Amniotic epithelial cell (primary cell): ENCODE results near the gene SPRED1.

Experiments
- DNase-seq: peaks from one replicate; pipeline ENCODE4 v3.0.0-alpha.2; 2010; ENCODE audit warnings: low read depth

SPRED1 gene

DNA sequence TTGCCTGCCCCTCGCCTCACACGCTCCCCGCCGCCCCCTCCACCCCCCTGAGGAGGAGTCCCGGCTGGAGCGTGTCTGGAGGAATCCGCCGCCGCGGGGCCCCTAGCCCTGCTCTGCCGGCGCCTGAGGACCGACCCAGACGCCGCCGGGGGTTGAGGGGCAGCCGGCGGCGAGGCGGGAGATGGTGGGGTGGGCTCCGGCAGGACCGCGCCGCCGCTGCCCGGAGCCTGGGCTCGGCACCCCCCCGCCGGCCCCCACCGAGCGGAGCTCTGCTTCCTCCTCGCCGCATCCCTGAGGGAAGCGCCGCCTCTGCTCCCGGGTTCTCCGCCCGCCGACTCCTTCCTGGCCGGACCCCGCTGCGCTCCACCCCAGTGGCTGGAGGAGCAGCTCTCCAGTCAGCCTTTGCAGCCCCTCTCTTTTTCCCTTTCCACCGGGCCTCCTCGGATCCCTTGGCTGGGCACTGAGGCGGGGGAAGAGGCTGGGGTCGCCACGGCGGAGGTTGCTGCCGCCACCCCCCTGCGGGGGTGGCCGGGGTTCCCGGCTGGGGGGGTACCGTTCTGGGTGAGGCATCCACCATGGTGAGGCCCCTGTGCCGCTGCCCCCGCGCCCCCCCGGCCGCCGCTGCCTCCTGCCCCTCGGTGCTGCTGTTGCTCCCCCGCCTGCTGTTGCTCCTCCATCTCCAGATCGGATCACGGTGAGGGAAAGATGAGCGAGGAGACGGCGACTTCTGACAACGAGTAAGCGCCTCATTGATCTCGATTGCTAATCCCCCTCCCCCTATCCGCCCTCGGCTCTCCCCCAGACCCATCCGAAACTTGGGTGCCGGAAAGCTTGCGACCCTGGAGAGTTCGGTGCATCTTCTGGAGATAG, at the start of gene SPRED1:
TSS of gene SPRED1 (plus strand) at position 356 of the 870 bp plus-strand sequence. CDS start at position 706, 350 bp downstream.
- DNase-seq = peak; percentile 44

- no peak for DNase-seq
These were observed 46.9 kb upstream of the SPRED1 start for GRCh38 chr15:38205526-38206272.

DNA sequence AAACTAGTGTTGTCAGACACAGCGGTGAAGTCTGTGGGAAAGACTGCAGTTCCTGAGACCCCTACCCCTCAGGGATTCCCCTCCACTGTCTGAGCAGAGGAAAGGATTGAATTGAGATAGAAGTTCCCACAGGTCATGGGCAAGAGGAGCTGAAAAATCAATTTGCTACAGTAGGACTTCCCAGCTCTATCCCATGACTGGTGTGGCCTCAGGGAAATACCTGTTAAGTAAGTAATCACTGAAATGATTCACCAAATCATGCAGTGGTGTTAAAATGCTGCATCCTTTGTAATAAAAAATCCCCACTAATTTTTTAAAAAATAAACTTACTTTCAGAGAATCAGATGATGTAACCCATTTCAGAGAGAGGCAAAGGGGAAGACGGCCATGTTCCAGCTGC, 45.0 kb upstream of the SPRED1 start:
- DNase-seq = no peak

GRCh38 chr15:38208206-38208605, 44.4 kb upstream of the SPRED1 start:
- DNase-seq = no peak

GRCh38 chr15:38208779-38209178, 43.9 kb upstream of the SPRED1 start:
- DNase-seq = no peak

DNA sequence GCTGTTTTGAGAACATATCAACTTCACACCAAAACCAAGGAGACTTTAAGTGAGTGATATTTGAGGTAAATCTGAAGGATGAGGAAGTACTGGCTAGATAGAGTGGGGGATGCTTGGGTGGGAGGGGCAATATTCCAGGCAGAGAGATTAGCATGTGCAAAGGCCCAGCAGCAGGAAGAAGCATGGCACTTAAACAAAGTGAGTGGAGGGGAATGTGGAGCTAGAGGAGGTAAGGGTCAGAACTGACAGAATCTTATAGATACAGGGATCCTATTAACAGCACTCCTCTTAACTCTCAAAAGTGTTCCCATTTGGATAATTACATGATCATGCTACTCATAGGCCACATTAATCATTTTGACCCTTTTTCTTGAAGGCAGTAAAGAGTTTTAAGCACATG, 41.4 kb upstream of the SPRED1 start:
- DNase-seq = no peak

DNA sequence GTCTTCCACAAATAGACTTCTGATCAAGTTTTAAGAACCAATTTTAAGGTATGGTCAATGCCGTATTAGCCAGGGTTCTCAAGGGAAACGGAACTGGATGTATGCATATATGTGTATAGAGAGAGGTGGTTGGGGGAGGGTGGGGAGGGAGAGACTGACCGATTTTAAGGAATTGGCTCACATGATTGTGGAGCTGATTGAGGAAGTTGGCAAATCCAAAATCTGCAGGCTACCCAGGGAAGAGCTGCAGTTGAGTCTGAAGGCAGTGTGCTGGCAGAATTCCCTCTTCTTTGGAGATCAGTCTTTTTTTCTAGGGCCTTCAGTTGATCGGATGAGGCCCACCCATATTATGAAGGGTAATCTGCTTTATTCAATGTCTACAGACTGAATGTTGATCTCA, 40.8 kb upstream of the SPRED1 start:
- no peak for DNase-seq

DNA sequence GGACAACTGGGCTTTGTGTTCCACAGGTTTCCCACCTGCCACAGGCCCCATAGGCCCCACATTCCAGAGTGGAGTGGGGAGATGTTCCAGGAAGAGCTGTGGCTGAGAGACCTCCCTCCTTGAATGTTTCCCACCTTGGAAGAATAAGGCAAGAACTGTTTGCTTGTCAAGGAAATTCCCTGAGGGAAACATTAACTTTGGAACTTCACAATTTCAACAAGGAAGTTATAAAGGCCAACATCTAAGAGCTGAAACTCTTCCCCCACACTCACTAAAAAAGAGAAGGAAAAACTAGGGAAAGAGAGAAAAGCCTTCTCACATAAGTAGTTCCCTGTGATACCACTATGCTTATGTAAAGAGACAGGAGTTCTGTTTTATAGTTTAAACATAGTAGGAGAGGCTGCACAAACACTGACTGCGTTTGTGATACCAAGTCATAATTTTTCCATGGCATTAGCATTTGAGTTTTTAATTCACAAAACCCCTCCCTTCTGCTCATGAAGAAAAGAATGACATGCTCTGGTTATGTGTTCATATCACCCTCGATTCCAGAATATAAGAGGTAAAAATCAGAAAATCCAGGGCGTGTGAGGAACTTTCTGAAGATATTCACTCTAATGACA, 39.8 kb upstream of the SPRED1 start:
- no peak for DNase-seq

DNA sequence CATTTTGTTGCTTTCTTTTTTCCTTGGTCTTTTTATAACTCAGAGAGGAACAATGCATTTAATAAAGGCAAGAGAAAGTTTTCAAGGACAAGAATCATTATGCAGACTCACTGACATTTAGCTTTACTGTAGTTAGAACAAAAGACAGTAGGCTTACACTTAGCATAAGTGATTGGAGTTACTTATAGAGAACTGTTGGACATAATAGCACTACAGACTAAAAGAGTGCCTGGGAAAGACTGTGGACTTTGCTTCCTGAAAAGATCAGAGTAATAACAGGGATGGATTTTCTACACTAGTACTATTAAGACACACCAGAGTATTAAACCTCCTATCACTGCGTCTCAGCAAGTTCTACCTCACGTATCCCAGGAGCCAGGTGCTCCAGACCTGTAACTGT, 39.3 kb upstream of the SPRED1 start:
- no peak for DNase-seq

DNA sequence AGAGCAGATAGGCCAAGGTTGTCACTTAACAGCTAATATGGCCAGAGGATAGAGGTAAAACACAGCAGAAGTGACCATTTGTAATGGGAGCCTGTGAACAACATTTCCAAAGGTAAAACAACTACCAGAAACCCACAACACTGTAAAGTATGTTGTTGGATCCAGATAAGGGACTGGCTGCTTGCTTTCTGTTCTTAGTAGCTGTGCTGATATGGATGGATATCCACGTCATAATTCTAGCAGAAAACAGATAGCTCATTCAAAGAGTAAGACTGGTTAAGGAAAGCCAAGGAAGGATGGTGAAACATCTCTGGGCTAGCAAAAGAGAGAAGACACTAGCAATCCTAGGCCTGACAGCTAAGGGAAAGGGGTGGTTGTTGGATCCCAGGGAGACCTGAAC, 36.9 kb upstream of the SPRED1 start:
- peak; percentile 92 for DNase-seq

DNA sequence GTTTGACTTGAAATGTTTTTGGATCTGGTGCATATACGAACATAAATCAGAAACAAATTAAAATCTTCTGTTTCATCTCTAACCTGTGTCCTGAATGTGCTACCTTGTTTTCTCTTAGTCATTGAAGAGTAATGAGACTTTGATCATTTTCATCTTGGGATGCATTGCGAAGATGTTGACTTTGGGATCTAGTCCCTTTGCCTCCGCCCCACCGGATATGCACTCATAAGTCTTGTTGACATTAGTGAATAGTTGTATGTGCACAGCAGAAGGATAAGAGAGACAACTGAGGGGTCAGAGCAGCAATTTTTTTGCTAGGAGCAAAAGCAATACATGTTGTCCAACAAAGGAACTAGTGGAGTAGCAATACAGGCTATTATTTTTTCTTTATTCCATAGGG, 35.9 kb upstream of the SPRED1 start:
- DNase-seq = no peak

DNA sequence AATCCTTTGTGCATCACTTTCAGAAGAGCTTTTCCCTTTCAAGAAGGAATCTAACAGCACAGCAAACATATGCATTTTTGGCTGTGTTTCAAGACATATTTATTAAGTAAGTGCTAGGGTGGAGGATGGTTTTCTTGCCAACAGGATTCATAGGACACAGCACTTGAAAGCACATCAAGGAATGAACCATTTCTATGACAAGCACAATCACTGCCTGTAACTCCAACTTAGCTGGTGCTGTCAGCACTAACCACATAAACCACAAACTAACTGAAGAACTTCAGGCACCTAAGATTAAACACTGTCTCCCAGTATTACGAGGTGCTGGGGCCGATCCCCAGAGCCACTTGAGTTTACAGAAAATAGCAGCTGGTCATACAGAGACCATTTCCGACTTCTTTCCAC, 35.4 kb upstream of the SPRED1 start:
- peak; percentile 87 for DNase-seq

GRCh38 chr15:38217788-38218609, 34.6 kb upstream of the SPRED1 start:
- DNase-seq = peak; percentile 42

DNA sequence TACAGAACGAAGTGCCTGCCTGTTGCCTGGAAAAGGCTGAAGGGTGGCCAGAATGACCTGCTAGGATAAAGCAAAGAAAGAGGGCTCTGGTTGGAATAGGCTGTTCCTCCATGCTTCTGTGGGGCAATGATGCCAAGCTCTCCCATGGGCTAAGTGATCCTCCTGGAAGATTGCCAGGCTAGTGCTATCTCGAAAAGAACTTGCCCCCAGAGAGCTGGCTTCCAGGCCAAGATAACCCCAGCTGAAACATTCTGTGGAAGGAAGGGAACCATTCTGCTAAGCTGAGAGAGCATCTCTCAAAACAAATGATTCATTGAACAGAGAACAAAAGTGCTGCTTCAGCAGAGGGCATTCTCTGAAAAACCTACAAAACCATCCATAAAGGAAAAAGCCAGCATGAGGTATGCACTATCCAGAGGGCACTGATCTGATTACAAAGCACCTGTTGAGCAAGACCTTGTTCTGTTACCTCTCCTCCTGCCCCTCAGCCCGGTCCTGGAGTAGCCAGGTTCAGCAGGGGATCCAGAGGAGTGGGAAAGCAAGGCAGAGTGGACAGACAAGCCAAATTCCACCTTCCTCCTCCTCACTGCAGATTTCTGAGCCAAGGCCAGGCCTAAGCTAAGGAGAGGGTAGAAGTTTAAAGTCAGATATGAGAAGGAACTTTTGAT, 31.9 kb upstream of the SPRED1 start:
- no peak for DNase-seq

GRCh38 chr15:38224486-38224885, 28.1 kb upstream of the SPRED1 start:
- DNase-seq = no peak

DNA sequence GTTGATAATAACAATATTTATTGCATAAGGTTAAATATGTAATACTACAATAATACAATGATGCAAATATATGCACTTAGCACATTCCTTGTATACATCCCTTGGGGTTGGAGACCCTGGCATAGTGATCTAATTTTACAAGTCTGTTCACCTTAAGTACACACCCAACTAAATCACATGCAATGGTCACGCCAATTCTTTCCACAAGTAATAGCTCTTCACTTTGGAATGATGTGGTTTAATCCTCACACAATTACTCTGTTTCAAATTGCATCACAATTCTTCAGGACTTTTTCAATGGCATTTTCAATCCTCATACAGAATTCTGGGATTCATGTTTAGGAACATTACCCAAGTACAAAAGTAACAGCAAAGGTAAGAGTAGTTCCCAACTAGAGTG, 27.3 kb upstream of the SPRED1 start:
- DNase-seq = peak; percentile 41

GRCh38 chr15:38226608-38227266, 25.9 kb upstream of the SPRED1 start:
- peak; percentile 86 for DNase-seq

DNA sequence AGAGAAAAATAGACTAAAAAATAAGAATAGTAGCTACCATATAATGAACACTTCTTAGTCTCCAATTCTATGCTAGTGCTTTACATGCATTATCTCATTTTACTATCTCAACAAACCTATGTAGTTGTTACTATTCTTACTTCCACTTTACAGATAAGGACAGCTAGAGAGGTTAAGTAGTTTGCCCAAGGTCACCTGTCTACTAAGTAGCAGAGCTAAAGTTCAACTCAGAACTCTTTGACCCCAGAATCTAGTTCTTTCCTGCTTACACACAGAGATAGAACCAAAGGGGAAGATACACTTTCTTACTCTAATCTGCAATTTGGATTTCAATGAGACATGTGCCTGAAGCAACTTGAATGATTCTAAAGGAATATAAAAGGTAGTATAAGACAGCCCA, 24.7 kb upstream of the SPRED1 start:
- DNase-seq = no peak

GRCh38 chr15:38228618-38229017, 24.0 kb upstream of the SPRED1 start:
- DNase-seq = no peak

DNA sequence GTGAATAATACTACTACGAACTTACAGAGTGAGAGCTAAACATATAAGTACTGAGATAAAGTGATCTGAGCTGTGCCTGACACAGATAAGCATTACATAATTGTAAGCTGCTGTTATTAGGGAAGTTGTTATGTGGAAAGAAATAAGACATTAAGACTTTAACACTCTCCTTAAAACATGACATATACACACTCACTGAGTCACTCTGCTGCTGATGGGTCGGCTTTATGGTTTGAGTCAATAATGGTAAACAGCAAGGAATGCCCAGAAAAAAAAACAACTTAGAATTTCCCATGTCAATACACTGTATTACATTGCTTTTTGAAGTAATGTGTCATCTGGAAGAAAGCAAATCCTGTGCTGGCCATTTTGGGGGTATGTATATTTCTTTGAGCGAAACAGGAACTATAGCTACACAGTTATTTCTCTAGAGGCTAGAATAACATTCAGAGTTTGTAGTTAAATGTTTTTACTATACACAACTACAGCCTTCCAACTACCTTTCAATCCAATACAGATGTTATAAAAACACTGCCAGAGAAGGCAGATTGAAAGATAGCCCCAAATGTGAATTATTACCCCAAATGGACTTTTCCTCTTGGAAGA, 22.8 kb upstream of the SPRED1 start:
- peak; percentile 66 for DNase-seq
